ENCODE measurements around the gene CSMD2. TPM values are rescaled to one million over a fixed set of nuclear protein-coding genes. Genes with fewer than 3 reads are reported as not detected.
"Not testable (repeated sequence)": the region's sequence is repeated elsewhere in the genome, so short reads cannot be mapped to it uniquely, and the experiment has no call there.

Gene CSMD2
- total RNA-seq, 4 donors from 2014 or later, result 8.6 TPM; not detected in 3

DNA sequence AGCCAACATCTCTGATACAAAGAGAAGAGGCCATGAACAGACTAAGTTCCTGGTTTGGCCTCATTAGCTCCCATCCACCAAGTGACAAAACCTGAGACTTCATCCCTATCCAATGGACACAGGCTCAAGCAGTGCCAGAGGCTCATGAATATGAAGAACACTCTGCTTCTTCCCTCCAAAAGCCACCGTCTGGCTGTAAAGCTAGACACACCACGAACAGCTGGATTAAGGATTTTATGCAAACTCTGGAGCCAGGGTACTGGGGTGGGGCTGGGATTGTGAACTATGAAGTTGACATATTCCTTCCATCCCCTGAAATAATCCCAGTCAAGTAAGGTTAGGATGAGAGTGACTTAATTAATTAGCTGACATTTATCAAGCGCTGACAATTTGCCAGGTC lies 139.4 kb downstream of the CSMD2 start:
- Histone ChIP-seq H3K36me3 (no peaks in the 10 kb centered on the region), H3K4me1 (no peaks in the 10 kb centered on the region), H3K27me3 (no peaks in the 10 kb centered on the region), H3K9me3 (no peaks in the 10 kb centered on the region), H3K27ac (no peak overlapping the region), H3K4me3 (no peak overlapping the region)
- intact Hi-C loops (cut with DNase I; ENCODE audit: low total_unique reads), result no loop called here
- no peak for DNase-seq
- no peak for TF ChIP-seq POLR2A (IDR thresholded peaks at IDR 0.05)
- TF ChIP-seq, protein P1, sequence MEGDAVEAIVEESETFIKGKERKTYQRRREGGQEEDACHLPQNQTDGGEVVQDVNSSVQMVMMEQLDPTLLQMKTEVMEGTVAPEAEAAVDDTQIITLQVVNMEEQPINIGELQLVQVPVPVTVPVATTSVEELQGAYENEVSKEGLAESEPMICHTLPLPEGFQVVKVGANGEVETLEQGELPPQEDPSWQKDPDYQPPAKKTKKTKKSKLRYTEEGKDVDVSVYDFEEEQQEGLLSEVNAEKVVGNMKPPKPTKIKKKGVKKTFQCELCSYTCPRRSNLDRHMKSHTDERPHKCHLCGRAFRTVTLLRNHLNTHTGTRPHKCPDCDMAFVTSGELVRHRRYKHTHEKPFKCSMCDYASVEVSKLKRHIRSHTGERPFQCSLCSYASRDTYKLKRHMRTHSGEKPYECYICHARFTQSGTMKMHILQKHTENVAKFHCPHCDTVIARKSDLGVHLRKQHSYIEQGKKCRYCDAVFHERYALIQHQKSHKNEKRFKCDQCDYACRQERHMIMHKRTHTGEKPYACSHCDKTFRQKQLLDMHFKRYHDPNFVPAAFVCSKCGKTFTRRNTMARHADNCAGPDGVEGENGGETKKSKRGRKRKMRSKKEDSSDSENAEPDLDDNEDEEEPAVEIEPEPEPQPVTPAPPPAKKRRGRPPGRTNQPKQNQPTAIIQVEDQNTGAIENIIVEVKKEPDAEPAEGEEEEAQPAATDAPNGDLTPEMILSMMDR (IDR thresholded peaks at IDR 0.05), result no peak

DNA sequence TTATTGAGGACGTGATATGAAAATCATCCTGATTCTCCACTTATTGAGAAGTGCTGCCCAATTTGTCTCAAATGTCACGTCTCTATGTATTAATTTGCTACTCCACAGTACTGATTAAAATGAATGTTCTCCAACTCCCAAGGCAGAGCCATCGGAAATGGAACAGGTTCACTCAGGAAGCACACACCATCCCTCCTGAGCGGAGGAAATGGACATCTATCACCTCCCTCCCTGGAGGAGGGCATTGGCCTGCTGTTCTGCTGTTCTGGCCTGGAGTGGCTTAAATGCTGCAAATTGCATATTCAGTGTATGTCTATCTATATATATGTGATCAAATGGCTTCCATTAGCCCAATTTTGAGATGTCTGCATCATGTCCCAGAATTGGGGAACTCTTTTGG lies 140.5 kb downstream of the CSMD2 start:
- intact Hi-C loops (cut with DNase I; ENCODE audit: low total_unique reads), result no loop called here
- H3K4me1 ChIP-seq, result no peaks in the 10 kb centered on the region
- TF ChIP-seq POLR2A (IDR thresholded peaks at IDR 0.05), result no peak
- TF ChIP-seq, protein P1 (IDR thresholded peaks at IDR 0.05), result no peak
- no peak overlapping the region for H3K27ac ChIP-seq
- no peaks in the 10 kb centered on the region for H3K36me3 ChIP-seq
- no peak for DNase-seq
- no peaks in the 10 kb centered on the region for H3K27me3 ChIP-seq
- H3K9me3 ChIP-seq, result no peaks in the 10 kb centered on the region
- no peak overlapping the region for H3K4me3 ChIP-seq

DNA sequence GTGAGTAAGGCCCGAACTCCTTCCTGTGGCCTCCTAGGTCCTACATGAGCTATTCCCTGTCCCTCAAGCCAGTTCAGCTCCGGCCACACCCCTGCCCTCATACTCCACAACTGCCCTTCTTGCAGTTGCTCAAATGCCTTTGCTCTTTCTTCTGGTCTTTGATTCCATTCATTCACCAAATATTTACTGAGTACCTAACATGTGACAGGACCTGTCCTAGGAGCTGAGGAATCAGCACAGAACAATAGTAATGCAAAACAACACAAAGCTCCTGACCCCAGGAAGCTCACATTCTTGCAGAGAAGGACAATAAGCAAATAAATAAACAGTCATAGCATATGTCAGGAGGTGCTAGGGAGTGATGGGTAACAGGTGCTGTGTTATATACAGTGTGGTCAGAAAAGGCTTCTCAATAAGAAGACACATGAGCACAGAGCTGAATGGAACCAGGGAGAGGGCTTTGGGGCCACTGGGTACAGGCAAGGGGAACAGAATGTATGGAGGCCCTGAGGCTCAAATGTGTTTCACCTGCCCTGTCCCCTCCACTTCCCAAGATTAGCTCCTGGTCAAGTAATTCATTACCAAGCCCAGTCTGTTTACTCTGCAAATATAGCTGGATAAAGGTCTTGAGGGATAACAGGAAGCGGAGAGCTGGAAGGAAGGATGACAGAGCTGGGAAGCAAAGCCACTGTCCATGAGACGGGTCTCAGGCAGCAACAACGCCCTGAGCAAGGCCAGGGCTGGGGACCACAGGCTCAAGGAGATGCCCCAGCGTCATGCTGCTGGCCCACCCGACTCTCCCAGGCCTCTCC lies 145.1 kb downstream of the CSMD2 start:
- intact Hi-C loops (cut with DNase I; ENCODE audit: low total_unique reads), result no loop called here
- Histone ChIP-seq H3K27ac (no peak overlapping the region), H3K36me3 (no peaks in the 10 kb centered on the region)

DNA sequence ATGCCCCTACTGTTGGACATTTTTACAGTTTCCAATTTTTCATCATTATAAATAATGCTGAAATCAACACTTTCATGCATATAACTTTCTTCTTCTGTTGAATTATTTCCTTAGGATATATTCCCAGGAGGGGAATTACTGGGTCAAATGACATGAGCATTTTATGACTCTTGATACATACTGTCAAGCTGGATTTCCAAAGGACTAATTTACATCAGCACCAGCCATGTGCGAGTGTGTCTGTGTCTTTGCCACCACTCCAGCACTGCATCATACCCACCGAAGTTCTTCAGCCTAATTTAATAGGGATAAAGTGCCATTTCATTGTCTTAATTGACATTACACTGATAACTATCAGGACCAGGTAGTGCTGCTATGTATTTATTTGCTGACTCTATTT lies 146.7 kb downstream of the CSMD2 start:
- Histone ChIP-seq H3K9me3 (no peaks in the 10 kb centered on the region), H3K27ac (no peak overlapping the region), H3K4me1 (no peaks in the 10 kb centered on the region), H3K4me3 (no peak overlapping the region), H3K27me3 (no peaks in the 10 kb centered on the region), H3K36me3 (no peaks in the 10 kb centered on the region)
- no peak for DNase-seq
- intact Hi-C loops (cut with DNase I; ENCODE audit: low total_unique reads), result no loop called here
- TF ChIP-seq, protein P1 (IDR thresholded peaks at IDR 0.05), result no peak
- TF ChIP-seq POLR2A (IDR thresholded peaks at IDR 0.05), result no peak

More for the DNA sequence above, 145.1 kb downstream of the CSMD2 start:
- TF ChIP-seq, protein P1 (IDR thresholded peaks at IDR 0.05), result no peak
- TF ChIP-seq POLR2A (IDR thresholded peaks at IDR 0.05), result no peak
- H3K4me1 ChIP-seq, result no peaks in the 10 kb centered on the region
- no peaks in the 10 kb centered on the region for H3K9me3 ChIP-seq
- H3K4me3 ChIP-seq, result no peak overlapping the region
- H3K27me3 ChIP-seq, result no peaks in the 10 kb centered on the region
- DNase-seq, result no peak

DNA sequence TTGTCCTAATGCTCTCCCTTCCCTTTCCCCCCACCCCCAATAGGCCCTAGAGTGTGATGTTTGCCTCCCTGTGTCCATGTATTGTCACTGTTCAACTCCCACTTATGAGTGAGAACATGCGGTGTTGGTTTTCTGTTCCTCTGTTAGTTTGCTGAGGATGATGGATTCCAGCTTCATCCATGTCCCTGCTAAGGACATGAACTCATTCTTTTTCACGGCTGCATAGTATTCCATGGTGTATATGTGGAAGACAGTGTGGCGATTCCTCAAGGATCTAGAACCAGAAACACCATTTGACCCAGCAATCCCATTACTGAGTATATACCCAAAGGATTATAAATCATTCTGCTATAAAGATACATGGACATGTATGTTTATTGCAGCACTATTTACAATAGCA lies 148.7 kb downstream of the CSMD2 start:
- H3K27ac ChIP-seq; H3K9me3 ChIP-seq; DNase-seq; H3K36me3 ChIP-seq; H3K4me1 ChIP-seq; H3K27me3 ChIP-seq; H3K4me3 ChIP-seq; intact Hi-C loops (cut with DNase I; ENCODE audit: low total_unique reads): not testable (repeated sequence)
